NCI-H2196 (cell line): ENCODE data around the gene KRT15.

ENCODE experiments used
- DNase-seq: peaks from one replicate; lab custom pipeline; 2025; ENCODE audit not compliant: unreplicated experiment; lab: John Stamatoyannopoulos, UW

The KRT15 gene

DNA sequence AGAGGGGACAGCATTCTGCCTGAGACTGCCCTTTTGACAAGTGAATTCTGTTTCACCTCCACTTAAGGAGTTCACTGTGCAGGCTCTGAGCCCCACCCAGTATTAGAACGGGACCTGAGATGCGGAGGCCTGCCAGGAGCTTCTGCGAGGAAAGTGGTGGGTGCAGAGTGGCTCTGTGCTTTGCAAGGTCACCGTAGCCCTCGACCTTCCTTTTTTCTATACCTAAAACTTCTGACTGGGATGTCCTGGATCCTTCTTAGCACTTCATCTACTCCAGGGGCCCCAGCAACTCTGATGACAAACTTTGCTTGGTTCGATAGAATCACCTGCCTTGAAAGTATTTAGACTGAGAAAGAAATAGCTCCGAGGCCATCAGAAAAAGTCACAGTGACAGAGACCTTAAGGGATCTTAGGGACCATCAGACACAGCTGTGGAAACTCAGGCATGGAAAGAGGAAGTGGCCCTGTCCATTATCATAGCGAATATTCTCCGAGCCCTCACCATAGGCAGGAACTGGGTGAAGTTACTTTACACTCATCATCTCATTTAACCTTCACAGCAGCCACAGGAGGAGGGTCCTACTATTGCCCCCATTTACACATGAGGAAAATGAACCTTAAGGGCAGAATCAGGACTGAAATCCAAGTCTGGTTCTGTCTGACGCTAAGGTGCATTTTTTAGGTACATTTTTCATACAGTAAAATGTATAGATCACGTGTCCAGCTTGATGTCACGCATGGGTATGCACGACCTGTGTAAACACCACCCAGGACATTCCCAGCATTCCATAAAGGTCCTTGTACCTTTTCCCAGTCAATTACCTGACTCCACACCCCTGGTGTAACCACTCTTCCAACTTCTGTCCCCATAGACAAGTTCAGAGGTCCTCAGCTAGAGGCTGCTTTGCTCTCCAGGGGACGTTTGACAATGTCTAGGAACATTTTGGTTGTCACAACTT is 12.6 kb downstream of the KRT15 start:
- DNase-seq = no peak

DNA sequence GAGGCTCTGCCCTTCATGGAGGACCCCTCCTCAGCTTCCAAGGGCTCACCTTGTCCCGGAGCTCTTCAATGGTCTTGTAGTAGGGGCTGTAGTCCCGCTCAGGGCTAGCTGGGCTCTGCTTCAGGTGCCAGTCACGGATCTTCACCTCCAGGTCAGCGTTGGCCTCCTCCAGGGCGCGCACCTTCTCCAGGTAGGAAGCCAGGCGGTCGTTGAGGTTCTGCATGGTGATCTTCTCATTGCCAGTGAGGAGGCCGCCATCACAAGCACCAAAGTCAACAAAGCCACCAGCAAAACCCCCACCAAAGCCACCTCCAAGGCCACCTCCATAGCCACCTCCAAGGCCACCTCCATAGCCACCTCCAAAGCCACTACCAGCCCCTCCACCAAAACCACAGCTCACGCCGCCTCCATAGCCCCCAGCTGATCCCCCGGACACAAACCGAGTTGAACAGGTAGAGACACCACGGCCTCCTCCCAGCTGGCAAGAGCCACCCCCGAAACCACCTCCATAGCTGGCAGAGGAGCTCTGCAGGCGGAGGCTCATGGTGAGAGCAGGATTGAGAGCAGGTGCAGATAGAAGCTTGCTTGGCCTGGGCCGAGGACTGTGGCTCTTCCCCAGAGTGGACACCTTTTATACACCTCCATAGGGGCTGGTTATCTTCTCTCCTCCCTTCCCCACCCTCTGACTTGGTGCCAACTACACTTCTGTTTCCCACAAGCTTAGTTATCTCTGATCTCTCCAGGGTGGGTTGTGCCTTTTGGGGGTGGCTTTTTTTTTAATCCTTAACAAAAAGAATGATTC is 13.5 kb downstream of the KRT15 start, which contains the start of gene KRT13:
TSS of gene KRT13 (minus strand) at position 606 of the 802 bp plus-strand sequence. CDS start at position 544, 62 bp downstream.
- DNase-seq = no peak

DNA sequence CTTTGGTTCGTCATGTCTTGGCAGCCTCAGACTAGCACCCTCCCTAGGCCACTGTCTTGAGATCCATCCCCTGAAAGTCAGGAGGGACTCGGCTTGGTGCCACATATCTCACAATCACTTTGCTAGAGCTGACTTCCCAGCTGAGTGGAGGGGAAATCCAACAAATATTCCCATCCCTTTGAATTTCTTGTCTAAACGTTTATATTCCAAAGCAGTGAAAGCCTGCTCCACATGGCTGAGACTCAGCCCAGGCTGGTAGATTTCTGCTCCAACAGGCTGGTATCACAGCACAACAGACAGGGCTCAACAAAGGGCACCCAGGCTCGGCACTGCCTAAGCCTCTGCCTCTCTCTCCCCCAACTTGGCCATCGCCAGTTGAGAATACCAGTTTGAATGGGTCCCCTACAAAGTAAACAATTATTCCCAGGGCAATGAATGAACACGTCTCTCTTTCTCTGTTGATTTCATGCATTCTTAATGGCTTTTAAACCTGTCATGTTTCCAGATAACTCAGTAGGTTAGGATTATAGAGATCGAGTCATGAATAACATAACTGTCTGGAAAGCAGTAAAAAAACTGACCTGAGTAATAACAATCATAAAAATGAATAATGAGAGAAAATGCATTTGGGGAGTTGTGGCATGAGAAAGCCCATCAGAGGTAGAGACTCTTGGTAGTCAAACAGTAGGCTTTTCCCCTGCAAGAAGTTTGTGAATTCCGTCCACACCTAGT is 14.3 kb downstream of the KRT15 start:
- no peak for DNase-seq

DNA sequence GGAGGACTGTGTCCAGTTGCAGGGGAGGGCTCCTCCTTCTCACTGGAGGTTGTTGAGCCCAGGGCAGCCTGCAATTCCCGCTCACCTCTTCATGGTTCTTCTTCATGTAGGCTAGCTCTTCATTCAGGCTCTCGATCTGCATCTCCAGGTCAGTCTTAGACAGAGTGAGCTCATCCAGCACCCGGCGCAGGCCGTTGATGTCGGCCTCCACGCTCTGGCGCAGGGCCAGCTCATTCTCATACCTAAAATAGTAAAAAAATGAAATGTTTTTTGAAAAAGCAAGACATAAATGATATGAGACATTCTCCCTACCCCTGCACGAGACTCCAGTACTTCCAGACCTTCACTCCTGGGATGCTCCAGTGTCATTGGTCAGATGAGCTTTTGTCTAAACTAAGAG is 15.5 kb downstream of the KRT15 start:
- DNase-seq = no peak

DNA sequence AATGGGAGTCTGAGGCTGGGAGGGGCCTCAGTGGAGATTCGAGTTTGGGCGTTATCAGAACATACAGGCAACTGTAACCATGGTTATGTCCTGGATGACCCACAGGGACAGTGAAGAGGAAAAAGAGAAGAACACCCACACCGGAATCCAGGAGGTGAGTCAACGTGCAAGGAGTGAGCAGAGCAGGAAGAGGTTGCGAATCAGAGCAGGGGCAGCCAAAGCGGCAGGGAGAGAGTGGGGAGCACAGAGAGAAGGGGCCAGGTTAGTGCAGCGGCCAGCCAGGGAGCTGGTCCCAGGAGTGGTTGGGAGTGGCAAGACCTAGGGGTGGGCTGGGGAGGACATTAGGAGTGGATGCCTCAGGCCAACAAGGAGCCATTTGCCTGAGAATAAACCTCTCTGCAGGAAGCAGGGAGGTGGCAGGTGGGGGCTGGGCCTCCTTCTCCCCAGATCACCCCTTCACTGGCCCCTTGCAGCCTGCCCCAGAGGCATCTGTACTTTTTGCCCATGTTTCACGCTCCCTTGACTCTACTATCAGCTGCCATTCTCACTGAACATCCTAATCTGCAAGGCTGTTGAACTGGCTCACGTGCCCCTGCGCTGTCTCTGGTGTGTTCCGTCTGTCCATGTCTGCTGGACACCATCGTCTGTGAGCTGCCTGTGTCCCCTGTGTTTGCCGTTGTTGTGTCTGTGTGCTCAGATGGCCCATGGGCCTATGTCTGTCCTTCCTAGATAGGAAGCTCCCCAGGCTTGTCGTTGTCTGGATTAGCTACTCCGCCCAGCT is 18.4 kb downstream of the KRT15 start:
- DNase-seq = no peak

DNA sequence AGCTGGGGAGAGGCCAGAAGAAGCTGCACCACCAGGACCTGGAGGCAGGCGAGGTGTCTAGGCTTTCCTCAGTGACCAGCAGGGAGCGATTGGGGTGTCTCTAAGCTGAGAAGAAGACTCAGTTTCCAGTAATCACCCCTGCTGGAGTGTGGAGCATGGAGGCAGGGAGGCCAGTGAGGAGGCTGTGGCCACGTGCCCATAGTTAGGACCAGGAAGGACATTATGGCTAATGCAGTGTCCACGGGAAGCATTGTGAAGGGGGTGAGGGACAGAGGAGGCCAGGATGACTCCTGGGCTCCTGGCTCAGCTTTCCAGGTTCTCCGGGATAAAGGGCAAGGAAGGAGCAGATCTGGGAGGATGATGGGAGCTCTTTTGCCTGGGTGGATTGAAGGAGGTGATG is 19.0 kb downstream of the KRT15 start:
- DNase-seq = no peak

DNA sequence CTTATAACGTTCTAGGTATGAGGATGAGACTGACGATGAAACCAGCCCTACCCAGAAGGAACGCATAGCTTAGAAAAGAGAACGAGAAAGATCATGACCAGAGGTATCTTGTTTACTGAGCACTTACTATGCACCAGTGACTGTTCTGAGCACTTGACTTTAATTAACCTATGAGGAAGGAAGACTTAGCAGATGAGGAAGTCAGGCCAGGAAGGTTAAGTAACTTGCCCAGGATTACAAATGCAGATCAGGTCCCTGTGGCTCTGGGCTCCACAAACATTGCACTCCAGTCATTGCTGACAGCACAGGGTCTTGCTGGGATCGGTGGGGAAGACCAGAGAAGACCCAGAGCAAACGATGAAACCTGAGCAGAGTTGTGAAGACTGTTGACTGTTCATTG is 20.4 kb downstream of the KRT15 start:
- no peak for DNase-seq

DNA sequence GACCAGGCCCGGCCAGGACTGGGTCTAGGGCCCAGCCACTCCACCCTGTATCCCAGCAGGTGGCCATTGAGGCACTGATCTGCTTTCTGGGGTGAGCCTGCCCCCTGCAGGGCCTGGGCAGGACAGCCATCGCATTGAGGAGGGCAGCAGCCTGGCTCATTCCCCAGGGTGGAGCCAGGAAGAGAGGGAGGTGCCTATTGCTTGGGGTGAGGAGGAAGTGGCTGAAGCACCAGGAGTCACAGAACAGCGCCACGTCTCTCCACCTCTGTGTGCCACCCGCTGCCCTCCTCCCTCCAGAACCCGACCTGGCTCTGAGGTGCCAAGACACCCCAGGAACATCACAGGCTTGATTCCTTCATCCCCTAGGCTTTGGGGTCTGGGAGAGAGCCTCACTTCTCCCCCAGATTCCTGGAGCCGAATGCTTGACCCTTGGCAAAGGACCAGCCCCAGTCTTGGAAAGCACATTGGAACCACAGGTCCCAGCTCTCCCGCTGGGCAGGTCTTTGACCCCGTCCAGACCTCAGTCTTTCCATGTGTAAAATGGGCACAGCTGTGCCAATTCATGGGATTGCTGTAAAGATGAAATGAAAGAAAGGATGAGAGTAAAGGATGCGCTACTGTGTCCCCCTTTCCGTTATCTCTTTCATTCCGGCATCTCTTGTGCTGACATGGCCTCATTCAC is 21.7 kb downstream of the KRT15 start:
- DNase-seq = peak; percentile 70

DNA sequence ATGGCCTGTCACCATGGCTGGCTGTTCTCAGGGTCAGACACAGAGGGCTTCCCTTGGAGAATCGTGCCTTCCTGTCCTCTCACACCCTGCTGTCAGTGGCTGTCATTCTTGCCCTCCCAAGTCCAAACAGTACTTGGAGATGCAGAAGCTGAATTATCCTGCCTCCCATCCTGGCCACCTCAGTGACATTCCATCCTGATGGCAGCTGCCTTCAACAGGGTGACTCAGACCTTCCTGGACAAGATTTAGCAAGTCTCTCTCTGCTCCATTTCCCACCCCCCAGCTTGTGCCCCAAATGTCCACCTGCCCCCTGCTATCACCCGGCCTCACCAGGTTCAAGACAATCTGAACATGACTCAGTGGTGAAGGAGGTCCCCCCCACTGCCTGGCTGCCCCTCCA is 24.2 kb downstream of the KRT15 start:
- DNase-seq = no peak

DNA sequence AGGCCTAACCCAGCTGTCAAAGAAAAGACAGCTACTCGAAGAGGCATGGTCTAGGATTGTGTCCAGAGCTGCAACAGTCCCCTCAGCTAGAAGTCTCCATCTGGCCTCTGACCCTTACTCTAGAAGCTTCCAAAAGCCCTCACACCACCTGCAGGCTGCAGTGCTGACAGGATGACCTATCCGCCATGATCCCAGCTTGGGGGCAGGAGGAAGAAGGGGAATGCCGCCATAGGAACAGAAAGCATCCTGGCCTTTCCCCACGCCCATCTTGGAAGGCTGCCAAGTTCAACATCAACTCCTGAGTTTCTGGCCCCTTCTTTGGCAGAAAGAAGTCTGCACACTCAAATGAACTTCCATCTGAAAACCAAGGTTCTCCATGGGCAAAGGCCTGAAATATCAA is 25.9 kb downstream of the KRT15 start:
- DNase-seq = peak; percentile 5

DNA sequence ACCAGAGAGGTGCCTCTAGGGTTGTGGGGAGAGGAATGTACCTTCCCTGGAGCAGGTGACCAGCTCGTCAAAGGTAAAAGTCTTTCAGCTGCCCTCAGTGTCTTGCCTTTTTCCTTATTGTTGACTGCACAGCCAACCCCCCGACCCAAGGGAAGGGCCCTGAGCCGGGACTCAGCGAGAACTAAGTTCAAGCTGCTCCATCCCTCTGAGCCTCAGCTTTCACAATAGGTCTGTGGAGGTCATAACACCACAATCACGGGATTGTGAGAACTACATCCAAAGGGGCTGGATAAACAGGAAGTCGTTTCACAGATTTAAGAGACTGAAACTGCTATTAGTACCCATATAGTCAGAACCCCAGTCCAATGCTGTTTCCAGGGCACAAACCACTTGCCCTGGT is 26.3 kb downstream of the KRT15 start:
- DNase-seq = no peak

DNA sequence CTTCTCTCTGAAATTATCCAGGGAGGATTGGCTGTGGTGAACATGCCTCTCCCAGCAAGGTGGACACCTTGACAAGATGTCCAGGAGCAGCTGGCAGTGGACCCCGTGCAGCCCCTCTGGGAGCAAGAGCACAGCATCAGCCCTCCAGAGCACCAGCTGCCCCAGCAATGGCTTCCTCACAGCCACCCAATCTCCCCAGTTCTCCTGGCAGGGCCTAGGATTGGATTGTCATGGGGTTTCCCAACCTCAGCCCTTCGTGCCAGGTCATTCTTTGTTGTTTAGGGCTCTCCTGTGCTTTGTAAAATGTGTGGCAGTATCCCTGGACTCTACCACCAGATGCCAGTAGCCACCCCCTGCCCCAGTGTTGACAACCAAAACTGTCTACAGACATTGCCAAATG is 27.2 kb downstream of the KRT15 start:
- DNase-seq = no peak

DNA sequence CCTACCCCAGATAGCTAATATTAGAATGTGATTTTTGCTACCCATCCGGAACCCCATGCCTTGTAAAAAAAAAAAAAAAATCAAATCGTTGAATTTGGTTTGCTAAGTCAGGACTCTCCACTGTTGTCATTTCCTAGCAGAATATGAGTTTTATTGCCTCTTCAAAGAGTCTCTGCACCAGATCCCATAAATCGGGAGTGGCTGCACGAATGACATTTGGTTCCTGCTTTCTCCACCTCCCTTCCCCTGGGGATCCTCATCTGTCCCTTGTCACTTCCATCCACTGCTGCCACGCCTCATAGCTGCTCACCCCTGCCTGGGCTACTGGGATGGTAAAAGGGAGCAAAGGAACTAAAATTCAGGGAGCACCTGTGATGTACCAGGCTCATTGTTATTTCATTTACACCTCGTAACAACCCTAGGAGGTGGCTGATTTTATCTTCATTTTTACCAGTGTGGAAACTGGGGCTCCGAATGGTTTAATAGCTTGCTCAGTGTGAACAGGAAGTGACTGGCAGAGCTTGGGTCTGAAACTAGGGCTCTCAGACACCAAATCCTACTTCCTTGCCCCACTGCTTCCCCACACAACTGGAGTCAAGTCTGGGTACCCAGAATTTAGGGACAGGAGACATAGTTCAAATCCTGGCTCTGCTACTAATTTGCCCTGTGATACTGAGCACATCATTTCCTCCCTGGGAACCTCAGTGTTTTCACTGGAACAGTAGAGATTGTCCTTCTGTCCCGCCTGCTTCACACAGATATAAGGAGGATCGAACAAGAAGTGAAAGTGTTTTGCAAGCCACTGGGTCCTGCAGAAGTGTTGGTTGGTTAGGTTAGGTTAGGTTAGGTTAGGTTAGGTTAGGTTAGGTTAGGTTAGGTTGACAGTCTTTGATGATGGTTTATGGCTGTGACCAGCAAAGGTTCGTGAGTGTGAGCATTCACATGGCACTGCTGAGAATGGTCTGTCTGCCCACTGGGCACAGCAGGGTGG is 28.4 kb downstream of the KRT15 start:
- no peak for DNase-seq

DNA sequence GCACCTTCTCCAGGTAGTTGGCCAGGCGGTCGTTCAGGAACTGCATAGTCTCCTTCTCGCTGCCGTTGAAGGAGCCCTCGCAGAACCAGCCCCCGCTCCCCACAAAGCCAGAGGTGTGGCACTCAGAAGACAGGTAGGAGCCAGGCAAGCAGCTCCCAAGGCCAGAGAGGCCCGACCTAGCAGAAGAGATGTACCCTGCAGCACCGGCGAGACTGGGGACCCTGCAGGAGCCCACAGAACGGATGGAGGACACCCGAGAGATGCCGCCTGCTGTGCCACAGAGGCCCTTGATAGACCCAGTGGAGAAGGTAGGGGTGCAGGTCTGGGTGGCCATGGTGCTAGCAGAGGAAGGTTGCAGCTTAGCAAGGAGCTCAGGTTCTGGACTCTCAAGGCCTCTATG is 29.2 kb downstream of the KRT15 start, which contains the start of gene KRT36:
TSS of gene KRT36 (minus strand) at position 380 of the 400 bp plus-strand sequence. CDS start at position 334, 46 bp downstream.
- DNase-seq = no peak

DNA sequence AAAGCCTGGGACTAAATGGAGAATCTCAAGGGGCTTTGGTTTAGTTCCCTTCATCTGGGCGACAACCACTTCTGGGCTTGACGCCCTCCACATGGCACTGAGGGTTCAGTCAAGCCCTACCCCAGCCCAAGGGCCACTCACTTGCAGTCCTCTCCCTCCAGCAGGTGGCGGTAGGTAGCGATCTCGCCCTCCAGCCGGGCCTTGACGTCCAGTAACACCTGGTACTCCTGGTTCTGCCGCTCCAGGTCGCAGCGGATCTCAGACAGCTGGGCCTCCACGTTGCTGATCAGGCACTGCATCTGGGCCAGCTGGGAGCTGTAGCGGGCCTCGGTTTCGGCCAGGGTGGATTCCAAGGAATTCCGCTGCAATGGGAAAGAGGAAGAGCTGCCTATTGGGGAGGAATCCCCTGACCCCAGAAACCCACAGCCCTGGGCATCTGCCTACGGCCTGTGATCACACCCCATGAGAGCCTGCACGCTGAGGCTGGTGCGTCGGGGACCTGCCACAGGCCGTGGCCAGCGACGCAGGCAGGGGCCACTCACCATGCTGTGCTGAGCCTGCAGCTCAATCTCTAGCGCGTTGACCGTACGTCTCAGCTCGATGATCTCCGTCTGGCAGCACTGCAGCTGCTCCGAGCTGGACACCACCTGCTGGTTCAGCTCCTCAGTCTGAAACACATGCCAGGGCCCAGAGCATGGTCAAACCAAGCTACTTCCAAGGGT is 31.7 kb downstream of the KRT15 start:
- no peak for DNase-seq

DNA sequence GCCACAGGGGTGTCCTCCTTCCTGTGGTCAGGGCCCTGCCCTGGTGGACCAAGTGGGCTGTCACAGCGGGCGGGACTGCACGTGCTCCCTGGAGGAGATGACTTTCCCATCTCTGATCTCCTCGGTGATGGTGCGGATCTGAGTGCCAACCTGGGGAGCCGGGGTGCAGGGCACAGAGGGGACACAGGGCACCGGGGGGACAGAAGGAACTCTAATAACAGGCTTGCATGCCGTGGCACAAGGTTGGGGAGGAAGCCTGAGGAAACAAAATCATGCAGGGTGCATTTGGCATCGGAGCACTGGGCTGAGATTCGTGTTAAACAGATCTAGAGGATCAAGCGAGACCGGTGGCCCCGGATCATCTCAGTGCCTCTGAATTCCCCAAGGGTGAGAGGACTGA is 32.4 kb downstream of the KRT15 start:
- DNase-seq = no peak

DNA sequence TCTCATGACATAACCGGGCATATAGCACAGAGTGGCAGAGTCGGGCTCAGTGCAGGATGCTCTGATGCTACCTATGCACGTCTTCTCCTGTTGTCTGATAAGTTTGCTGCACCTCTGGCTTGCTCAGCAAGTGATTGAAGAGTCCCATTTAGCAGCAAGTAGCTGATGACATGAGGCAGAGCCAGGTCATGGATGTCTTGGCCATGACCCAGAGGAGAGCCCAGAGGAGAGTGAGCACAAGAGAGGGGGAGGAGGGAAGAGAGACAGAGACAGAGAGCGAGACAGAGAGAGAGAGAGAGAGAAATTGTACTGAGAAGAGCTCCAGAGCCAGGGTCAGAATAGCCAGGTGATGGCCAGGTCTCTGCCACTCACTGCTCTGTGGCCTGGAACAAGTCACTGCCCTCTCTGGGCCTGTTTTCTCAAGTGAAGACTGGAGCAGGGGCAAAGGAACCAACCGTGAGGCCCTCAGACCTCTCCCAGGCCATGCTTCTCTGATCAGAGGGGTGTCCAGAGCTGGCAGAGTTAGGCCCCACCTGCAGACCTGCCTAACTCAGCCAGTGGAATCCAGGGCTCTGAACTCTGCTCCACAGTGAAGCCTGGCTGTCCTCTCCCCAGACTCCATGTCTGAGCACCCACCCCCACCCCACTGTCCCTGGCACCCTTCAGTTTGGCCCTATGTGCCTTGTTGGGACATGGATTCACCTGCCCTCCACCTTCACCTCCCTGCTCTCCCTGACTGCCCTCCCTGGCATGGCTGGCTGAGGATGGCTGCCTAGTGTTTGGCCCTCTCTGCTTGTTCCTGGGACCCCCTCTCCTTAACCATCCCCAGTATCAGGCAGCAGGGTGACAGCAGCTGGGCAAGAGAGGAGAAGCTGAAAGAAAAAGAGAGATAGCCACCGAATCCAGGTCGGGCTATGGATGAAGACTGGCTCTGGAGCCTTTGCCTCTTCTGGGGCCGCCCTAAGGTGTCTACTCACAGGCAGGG is 33.5 kb downstream of the KRT15 start:
- no peak for DNase-seq
